Measurements from ENCODE around the gene CAMK2D.

DNA sequence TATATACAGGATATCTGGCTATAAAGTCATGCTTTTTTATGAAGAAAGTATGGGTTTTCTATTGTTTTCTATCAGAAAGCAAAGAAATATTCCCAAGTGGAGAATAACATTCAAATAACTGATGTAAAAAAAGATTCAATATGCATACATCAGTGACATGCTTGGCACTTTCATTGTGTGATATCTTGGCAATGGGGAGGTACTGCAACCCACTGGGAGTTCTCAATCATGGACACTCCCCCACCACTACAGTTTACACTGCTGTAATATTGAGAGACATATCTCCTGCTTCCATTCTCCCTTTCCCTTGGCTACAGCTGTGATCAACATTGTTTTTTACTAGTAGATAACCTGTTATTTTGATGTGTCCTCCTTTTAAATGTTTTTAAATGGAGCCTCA, 257.8 kb downstream of the CAMK2D start:
- TF ChIP-seq, protein P1, sequence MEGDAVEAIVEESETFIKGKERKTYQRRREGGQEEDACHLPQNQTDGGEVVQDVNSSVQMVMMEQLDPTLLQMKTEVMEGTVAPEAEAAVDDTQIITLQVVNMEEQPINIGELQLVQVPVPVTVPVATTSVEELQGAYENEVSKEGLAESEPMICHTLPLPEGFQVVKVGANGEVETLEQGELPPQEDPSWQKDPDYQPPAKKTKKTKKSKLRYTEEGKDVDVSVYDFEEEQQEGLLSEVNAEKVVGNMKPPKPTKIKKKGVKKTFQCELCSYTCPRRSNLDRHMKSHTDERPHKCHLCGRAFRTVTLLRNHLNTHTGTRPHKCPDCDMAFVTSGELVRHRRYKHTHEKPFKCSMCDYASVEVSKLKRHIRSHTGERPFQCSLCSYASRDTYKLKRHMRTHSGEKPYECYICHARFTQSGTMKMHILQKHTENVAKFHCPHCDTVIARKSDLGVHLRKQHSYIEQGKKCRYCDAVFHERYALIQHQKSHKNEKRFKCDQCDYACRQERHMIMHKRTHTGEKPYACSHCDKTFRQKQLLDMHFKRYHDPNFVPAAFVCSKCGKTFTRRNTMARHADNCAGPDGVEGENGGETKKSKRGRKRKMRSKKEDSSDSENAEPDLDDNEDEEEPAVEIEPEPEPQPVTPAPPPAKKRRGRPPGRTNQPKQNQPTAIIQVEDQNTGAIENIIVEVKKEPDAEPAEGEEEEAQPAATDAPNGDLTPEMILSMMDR (IDR thresholded peaks at IDR 0.05): no peak
- no peak for TF ChIP-seq EP300 (IDR thresholded peaks at IDR 0.05)

All from stomach (tissue), 4 donors.